DND-41 (cell line): ENCODE data around the gene RABGAP1L.

Experiments
- CTCF ChIP-seq: IDR thresholded peaks from 2 replicates; pipeline ENCODE4 v1.5.1; 2012; ENCODE audit warnings: borderline replicate concordance, low read length, moderate library complexity, mild to moderate bottlenecking; ENCODE audit not compliant: poor library complexity, severe bottlenecking; ENCODE audit errors: extremely low read depth
- EZH2 ChIP-seq: IDR thresholded peaks from 3 replicates; pipeline ENCODE4 v1.6.1; 2012; ENCODE audit warnings: borderline replicate concordance, low read depth, mild to moderate bottlenecking, moderate library complexity, low read length, inconsistent platforms; ENCODE audit not compliant: severe bottlenecking

GRCh38 chr1:174953285-174954072 is 794.2 kb downstream of the RABGAP1L start:
- TF ChIP-seq CTCF (no peak), EZH2 (no peak)
